Hepatocyte (in vitro differentiated cells): ENCODE measurements around the gene ADCY2. TPM values are rescaled to one million over a fixed set of nuclear protein-coding genes. Genes with fewer than 3 reads are reported as not detected.

ENCODE experiments used
- DNase-seq: peaks from one replicate; pipeline ENCODE4 v3.0.0-alpha.2; 2016; ENCODE audit warnings: low spot score
- H2AFZ ChIP-seq: fragments of 200-600 bp; sonication (generic); 2 replicates; pipeline ENCODE4 v1.6.0; 2016; ENCODE audit warnings: antibody characterized with exemption, mild to moderate bottlenecking
- H3K27ac ChIP-seq: fragments of 200-600 bp; sonication (generic); 2 replicates; pipeline ENCODE4 v1.5.1; 2016; ENCODE audit warnings: mild to moderate bottlenecking
- H3K27me3 ChIP-seq: fragments of 200-600 bp; sonication (generic); 2 replicates; pipeline ENCODE4 v1.6.1; 2016
- H3K36me3 ChIP-seq: fragments of 200-600 bp; sonication (generic); replicated peaks from 2 replicates; pipeline ENCODE4 v1.5.1; 2016; ENCODE audit warnings: low read depth; ENCODE audit not compliant: insufficient read depth
- H3K4me1 ChIP-seq: fragments of 200-600 bp; sonication (generic); 2 replicates; pipeline ENCODE4 v1.5.1; 2016; ENCODE audit warnings: mild to moderate bottlenecking, moderate library complexity; ENCODE audit not compliant: insufficient read depth
- H3K4me2 ChIP-seq: fragments of 200-600 bp; sonication (generic); 2 replicates; pipeline ENCODE4 v1.6.0; 2016
- H3K4me3 ChIP-seq: fragments of 200-600 bp; sonication (generic); 2 replicates; pipeline ENCODE4 v1.5.1; 2016; ENCODE audit warnings: mild to moderate bottlenecking
- H3K79me2 ChIP-seq: fragments of 200-600 bp; sonication (generic); 2 replicates; pipeline ENCODE4 v1.6.0; 2017; ENCODE audit warnings: mild to moderate bottlenecking
- H3K9me2 ChIP-seq: fragments of 200-600 bp; sonication (generic); replicated peaks from 2 replicates; pipeline ENCODE4 v1.6.0; 2017; ENCODE audit warnings: mild to moderate bottlenecking; ENCODE audit not compliant: insufficient read depth
- H3K9me3 ChIP-seq: fragments of 200-600 bp; sonication (generic); 2 replicates; pipeline ENCODE4 v1.5.1; 2016; ENCODE audit warnings: low read depth, mild to moderate bottlenecking
- H4K20me1 ChIP-seq: fragments of 200-600 bp; sonication (generic); 2 replicates; pipeline ENCODE4 v1.6.0; 2016; ENCODE audit warnings: mild to moderate bottlenecking; ENCODE audit not compliant: insufficient read depth, poor library complexity, severe bottlenecking
- EZH2 ChIP-seq: fragments of 200-600 bp; sonication (generic); IDR thresholded peaks from 2 replicates; pipeline ENCODE4 v1.6.1; 2016; ENCODE audit warnings: antibody characterized with exemption, mild to moderate bottlenecking, borderline replicate concordance
- EZH2phosphoT487 ChIP-seq: fragments of 200-600 bp; sonication (generic); IDR thresholded peaks from one replicate; pipeline ENCODE4 v1.6.1; 2018; ENCODE audit warnings: antibody characterized with exemption, mild to moderate bottlenecking, low read depth, moderate library complexity; ENCODE audit not compliant: unreplicated experiment, severe bottlenecking
- WGBS: methylation state at CpG from one replicate; pipeline ENCODE4 v1.1.6; 2016; ENCODE audit warnings: low lambda C conversion rate; ENCODE audit errors: missing lambda C conversion rate; 5-methylcytosine and 5-hydroxymethylcytosine counted together
- polyA plus RNA-seq: library from polyadenylated mRNA; unstranded; fragments of >200 nt; fragmentation: Nextera tagmentation; extraction: Ambion mirVana; gene quantifications from 2 replicates; pipeline ENCODE4 v1.2.1, GENCODE V29; 2016
- total RNA-seq: library from RNA; depleted of rRNA; stranded (reverse); fragments of >200 nt; gene quantifications from 2 replicates; pipeline ENCODE4 v1.2.3, GENCODE V29; 2014
- TF ChIP-seq, protein P1 (sequence below): fragments of 200-600 bp; sonication (generic); IDR thresholded peaks from 2 replicates; pipeline ENCODE4 v1.5.1; 2016; ENCODE audit warnings: antibody characterized with exemption, mild to moderate bottlenecking; ENCODE audit not compliant: poor library complexity

ADCY2 gene
- total and polyA plus RNA-seq, 2 experiments from 2014 or later = 3.2 to 8.5 TPM

- Histone ChIP-seq H3K27me3 (peaks cover 9% of the 10 kb centered on the region), H3K9me2 (no peaks in the 10 kb centered on the region), H2AFZ (no peak overlapping the region), H3K4me1 (no peaks in the 10 kb centered on the region), H3K79me2 (no peaks in the 10 kb centered on the region), H4K20me1 (no peaks in the 10 kb centered on the region), H3K4me3 (no peak overlapping the region), H3K36me3 (no peaks in the 10 kb centered on the region), H3K9me3 (no peaks in the 10 kb centered on the region), H3K27ac (no peak overlapping the region), H3K4me2 (no peak overlapping the region)
- TF ChIP-seq EZH2 = no peak
- TF ChIP-seq, protein P1, sequence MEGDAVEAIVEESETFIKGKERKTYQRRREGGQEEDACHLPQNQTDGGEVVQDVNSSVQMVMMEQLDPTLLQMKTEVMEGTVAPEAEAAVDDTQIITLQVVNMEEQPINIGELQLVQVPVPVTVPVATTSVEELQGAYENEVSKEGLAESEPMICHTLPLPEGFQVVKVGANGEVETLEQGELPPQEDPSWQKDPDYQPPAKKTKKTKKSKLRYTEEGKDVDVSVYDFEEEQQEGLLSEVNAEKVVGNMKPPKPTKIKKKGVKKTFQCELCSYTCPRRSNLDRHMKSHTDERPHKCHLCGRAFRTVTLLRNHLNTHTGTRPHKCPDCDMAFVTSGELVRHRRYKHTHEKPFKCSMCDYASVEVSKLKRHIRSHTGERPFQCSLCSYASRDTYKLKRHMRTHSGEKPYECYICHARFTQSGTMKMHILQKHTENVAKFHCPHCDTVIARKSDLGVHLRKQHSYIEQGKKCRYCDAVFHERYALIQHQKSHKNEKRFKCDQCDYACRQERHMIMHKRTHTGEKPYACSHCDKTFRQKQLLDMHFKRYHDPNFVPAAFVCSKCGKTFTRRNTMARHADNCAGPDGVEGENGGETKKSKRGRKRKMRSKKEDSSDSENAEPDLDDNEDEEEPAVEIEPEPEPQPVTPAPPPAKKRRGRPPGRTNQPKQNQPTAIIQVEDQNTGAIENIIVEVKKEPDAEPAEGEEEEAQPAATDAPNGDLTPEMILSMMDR = no peak
- TF ChIP-seq EZH2phosphoT487 = no peak
- 88% methylated on average over 3 of the region's 3 CpGs for WGBS
- DNase-seq = no peak
Observed at GRCh38 chr5:7392693-7393024, 3.3 kb upstream of the ADCY2 start.

DNA sequence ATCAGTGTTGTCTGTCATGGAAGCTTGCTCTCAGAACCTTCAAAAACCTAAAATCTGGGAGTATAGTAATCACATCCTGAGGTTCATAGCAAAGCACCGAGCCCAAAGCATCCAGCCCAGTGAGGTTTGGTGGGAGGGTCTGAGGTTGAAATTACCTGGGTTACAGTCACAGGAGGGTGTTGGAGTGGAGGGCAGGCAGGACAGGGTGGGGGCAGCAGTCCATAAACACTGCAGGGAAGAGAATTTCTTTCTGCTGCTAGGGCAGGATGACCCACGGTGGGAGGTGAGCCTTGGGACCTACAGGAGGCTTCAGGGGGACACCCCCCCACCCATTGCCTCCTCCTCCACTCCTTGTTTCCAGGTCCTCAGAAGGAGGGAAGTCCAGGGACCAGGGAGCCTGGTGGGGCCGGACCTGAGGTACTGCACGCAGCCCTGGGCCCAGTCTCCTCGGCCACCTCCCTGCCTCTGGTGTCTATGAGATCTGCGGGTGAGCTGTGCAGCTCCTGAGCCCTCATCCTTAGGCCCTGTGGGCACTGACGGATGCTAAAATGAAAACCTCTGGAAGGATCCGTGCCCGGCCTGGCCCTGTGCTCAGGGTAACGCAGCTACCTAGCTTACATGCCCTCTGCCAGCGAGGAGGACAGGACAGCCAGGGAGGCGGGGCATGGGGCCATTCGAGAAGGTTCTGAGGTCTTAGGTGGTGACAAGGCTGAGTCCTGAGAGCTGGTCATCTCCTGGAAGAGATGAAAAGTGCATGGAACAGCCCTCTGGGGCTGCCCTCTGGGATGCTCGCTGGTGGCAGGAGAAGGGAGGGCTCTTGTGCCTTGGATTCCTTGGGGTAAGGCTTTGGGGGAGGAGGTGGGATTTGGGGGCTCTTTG, 1.8 kb upstream of the ADCY2 start:
- H3K27ac ChIP-seq = no peak overlapping the region
- H3K79me2 ChIP-seq = no peaks in the 10 kb centered on the region
- peaks cover 23% of the 10 kb centered on the region for H3K27me3 ChIP-seq
- no peak overlapping the region for H2AFZ ChIP-seq
- H3K4me2 ChIP-seq = no peak overlapping the region
- H3K4me1 ChIP-seq = no peaks in the 10 kb centered on the region
- no peaks in the 10 kb centered on the region for H3K9me3 ChIP-seq
- no peak overlapping the region for H3K4me3 ChIP-seq
- H3K36me3 ChIP-seq = no peaks in the 10 kb centered on the region
- no peaks in the 10 kb centered on the region for H3K9me2 ChIP-seq
- no peaks in the 10 kb centered on the region for H4K20me1 ChIP-seq
- 88% methylated on average over 14 of the region's 14 CpGs for WGBS
- TF ChIP-seq, protein P1 = no peak
- TF ChIP-seq EZH2 (no peak), EZH2phosphoT487 (no peak)
- DNase-seq = no peak

DNA sequence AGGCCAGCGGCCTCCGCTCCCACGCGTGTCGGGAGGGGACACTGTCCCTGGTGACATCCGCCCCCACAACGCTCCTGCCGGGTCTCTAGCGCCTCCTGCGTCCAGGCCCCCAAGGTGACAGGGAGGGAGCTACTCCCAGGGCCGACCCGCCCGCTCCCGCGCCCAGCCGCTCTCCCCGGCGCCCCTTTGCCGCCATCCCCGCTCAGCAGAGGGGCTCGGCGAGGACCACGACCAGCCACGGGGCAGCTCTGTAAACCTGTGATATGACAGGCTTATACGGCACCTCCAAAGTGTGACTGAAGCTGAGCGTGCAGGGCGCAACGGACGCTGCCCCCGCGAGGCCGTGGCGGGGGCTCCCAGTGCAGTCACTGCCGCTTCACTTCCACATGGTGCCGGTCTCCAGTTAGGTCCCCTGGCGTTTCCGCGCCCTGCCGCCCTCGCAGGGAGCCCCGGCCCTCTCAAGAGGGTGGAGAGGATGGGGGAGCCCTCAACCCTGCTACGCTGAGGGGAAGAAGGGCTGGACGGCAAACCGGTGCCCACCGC, 978 bp upstream of the ADCY2 start:
- H3K79me2 ChIP-seq = no peaks in the 10 kb centered on the region
- DNase-seq = peak; percentile 37
- H4K20me1 ChIP-seq = no peaks in the 10 kb centered on the region
- peak overlapping the region; percentile 8 for H3K4me3 ChIP-seq
- H3K4me1 ChIP-seq = no peaks in the 10 kb centered on the region
- WGBS = 11% methylated on average over 37 of the region's 45 CpGs
- H3K9me3 ChIP-seq = no peaks in the 10 kb centered on the region
- peak overlapping the region; percentile 82 for H3K4me2 ChIP-seq
- no peaks in the 10 kb centered on the region for H3K9me2 ChIP-seq
- TF ChIP-seq EZH2 (peak; percentile 73), EZH2phosphoT487 (no peak)
- TF ChIP-seq, protein P1 = peak; percentile 25
- no peak overlapping the region for H3K27ac ChIP-seq
- H3K27me3 ChIP-seq = peaks cover 23% of the 10 kb centered on the region
- H3K36me3 ChIP-seq = no peaks in the 10 kb centered on the region
- H2AFZ ChIP-seq = peak overlapping the region; percentile 43
